BLaER1 (cell line): Measurements from ENCODE around the gene FBXO7.

Experiments used
- H3K27ac ChIP-seq: shearing (Covaris generic); formaldehyde crosslinking; 2 replicates; pipeline ENCODE4 v1.8.1; 2022
- H3K27me3 ChIP-seq: shearing (Covaris generic); formaldehyde crosslinking; 2 replicates; pipeline ENCODE4 v1.8.1; 2022
- H3K36me3 ChIP-seq: shearing (Covaris generic); formaldehyde crosslinking; 2 replicates; pipeline ENCODE4 v1.8.1; 2022
- H3K4me1 ChIP-seq: shearing (Covaris generic); formaldehyde crosslinking; 2 replicates; pipeline ENCODE4 v1.8.1; 2022
- H3K4me2 ChIP-seq: shearing (Covaris generic); formaldehyde crosslinking; 2 replicates; pipeline ENCODE4 v1.8.1; 2022
- H3K4me3 ChIP-seq: shearing (Covaris generic); formaldehyde crosslinking; 2 replicates; pipeline ENCODE4 v1.8.1; 2022
- H3K9ac ChIP-seq: shearing (Covaris generic); formaldehyde crosslinking; 2 replicates; pipeline ENCODE4 v1.8.1; 2022
- H3K9me3 ChIP-seq: shearing (Covaris generic); formaldehyde crosslinking; 2 replicates; pipeline ENCODE4 v1.8.1; 2022
- H4K20me1 ChIP-seq: shearing (Covaris generic); formaldehyde crosslinking; 2 replicates; pipeline ENCODE4 v1.8.1; 2022
- Cebpa-rat ChIP-seq: shearing (Covaris generic); IDR thresholded peaks from 2 replicates; pipeline ENCODE4 v1.8.1; 2022

The FBXO7 gene

DNA sequence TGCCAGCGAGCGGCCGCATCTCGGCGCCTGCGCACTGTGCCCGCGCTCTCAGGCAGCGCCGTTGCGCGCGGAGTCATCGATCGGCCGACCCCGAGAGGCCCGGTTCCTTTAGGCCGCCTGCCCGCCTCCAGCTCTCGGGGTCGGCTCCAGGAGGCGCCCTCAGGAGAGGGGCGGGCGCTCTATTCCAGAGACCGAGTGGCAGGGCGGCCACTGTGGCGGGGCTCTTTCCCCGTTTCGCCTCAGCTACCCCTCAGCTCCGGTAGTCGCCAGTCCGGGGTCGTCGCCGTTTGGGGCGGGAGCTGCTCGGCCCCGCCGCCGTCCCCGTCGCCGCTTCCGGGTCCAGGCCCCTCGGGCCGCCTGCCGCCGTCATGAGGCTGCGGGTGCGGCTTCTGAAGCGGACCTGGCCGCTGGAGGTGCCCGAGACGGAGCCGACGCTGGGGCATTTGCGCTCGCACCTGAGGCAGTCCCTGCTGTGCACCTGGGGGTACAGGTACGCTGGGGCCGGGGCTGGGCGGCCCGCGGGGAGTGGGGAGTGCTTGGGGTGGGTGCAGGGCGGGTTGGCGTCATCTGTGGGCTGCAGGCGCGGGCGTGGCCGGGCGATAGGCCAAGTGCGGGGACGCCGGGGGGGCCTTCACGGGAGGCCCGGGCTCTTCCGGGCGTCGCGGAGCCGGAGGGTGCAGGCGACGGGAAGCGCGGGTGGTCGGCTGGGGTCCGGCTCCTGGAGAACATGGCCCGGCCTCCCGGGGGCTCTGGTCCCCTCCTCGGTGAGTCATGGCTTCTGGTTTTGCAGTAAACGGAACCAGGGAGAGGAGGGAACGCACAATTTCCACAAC lies at the start of gene FBXO7:
Gene FBXO7 (plus strand): TSS at position 177 of the 833 bp plus-strand sequence. CDS start 192 bp downstream, at position 369.
- TF ChIP-seq Cebpa-rat: no peak
- Histone ChIP-seq H3K27ac (peak within 1 kb of the TSS; percentile 96), H3K9ac (peak within 1 kb of the TSS; percentile 90)

GRCh38 chr22:32426881-32427280 lies 47.7 kb upstream of the FBXO7 start:
- TF ChIP-seq Cebpa-rat: no peak
- Histone ChIP-seq H4K20me1 (no peaks in the 10 kb centered on the region), H3K4me2 (no peak overlapping the region), H3K9me3 (no peaks in the 10 kb centered on the region), H3K4me1 (no peaks in the 10 kb centered on the region), H3K4me3 (no peak overlapping the region), H3K27ac (no peak overlapping the region), H3K27me3 (no peaks in the 10 kb centered on the region), H3K9ac (no peak overlapping the region), H3K36me3 (no peaks in the 10 kb centered on the region)

More for the DNA sequence above, at the start of gene FBXO7:
- Histone ChIP-seq H4K20me1 (peaks cover 44% of the 10 kb centered on the region), H3K27me3 (no peaks in the 10 kb centered on the region), H3K4me3 (peak within 1 kb of the TSS; percentile 81), H3K4me1 (peaks cover 37% of the 10 kb centered on the region), H3K4me2 (peak within 1 kb of the TSS; percentile 95), H3K36me3 (peaks cover 15% of the 10 kb centered on the region), H3K9me3 (no peaks in the 10 kb centered on the region)

DNA sequence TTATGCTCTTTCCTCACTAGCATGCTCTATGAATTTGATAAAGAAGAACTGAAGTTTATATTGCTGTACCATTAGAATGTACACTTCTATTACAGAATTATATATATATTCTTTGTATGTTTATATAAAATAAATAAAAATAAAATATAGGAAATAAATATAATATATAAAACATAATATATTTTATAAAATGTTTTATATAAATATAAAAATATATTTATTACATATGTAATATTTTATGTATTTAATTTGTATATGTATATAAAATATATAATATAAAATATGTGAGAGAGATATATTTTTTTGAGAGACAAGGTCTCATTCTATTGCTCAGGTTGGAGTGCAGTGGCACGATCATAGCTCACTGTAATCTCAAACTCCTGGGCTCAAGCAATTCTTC lies 44.3 kb upstream of the FBXO7 start:
- H3K36me3 ChIP-seq: no peaks in the 10 kb centered on the region
- H4K20me1 ChIP-seq: no peaks in the 10 kb centered on the region
- H3K9me3 ChIP-seq: no peaks in the 10 kb centered on the region
- H3K4me3 ChIP-seq: no peak overlapping the region
- no peak overlapping the region for H3K9ac ChIP-seq
- H3K27me3 ChIP-seq: no peaks in the 10 kb centered on the region
- no peak for TF ChIP-seq Cebpa-rat
- H3K27ac ChIP-seq: no peak overlapping the region
- no peaks in the 10 kb centered on the region for H3K4me1 ChIP-seq
- no peak overlapping the region for H3K4me2 ChIP-seq

DNA sequence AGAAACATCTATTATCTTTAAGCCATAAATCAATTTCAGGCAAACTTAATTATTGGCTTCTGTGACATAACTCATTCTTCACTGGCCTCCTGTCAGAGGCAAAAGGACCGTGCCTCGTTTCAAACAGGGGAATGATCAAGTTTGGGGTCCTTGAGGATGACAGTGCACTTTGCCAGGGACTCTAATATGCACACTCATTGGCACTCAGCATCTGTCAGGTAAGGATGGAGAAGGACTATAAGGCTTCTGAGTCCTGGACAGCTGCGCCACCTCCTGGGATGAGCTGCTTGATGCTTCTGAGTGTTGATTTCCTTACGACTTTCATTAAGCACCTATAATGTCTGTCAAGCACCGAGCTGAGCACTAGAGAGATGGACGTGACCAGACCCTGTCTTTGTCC lies 30.5 kb upstream of the FBXO7 start:
- Histone ChIP-seq H3K4me1 (no peaks in the 10 kb centered on the region), H3K27ac (no peak overlapping the region), H3K27me3 (no peaks in the 10 kb centered on the region), H3K9ac (no peak overlapping the region), H3K9me3 (no peaks in the 10 kb centered on the region), H3K4me3 (no peak overlapping the region), H4K20me1 (no peaks in the 10 kb centered on the region), H3K4me2 (no peak overlapping the region), H3K36me3 (no peaks in the 10 kb centered on the region)
- no peak for TF ChIP-seq Cebpa-rat

- Histone ChIP-seq H3K36me3 (no peaks in the 10 kb centered on the region), H3K9ac (no peak overlapping the region), H3K4me1 (no peaks in the 10 kb centered on the region), H3K27me3 (no peaks in the 10 kb centered on the region), H3K4me3 (no peak overlapping the region), H3K4me2 (no peak overlapping the region), H3K27ac (no peak overlapping the region), H3K9me3 (no peaks in the 10 kb centered on the region), H4K20me1 (no peaks in the 10 kb centered on the region)
- TF ChIP-seq Cebpa-rat: no peak
Observed at GRCh38 chr22:32446321-32446720, 28.3 kb upstream of the FBXO7 start.

DNA sequence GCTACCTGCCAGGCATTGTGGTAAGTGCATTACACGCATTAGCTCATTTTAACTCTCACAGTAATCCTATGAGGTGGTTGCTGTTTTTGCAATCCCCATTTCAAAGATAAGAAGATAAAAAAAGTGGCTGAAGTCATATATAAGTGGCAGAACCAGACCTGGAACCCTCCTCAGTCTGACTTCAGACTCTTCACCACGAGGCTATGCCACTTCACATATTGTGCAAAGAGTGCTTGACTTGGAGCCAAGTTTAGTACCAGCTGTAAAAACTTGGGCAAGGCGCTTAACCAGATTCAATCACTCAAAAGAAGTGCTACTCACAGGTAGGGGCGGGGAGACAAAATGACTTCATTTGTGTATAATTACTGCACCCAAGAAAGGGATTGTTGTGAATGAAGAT lies 25.6 kb upstream of the FBXO7 start:
- no peak overlapping the region for H3K4me3 ChIP-seq
- no peak overlapping the region for H3K27ac ChIP-seq
- no peaks in the 10 kb centered on the region for H3K27me3 ChIP-seq
- no peaks in the 10 kb centered on the region for H3K36me3 ChIP-seq
- no peak for TF ChIP-seq Cebpa-rat
- no peaks in the 10 kb centered on the region for H3K9me3 ChIP-seq
- H3K4me1 ChIP-seq: no peaks in the 10 kb centered on the region
- no peak overlapping the region for H3K9ac ChIP-seq
- no peak overlapping the region for H3K4me2 ChIP-seq
- no peaks in the 10 kb centered on the region for H4K20me1 ChIP-seq

GRCh38 chr22:32457031-32457430 lies 17.6 kb upstream of the FBXO7 start:
- no peaks in the 10 kb centered on the region for H3K36me3 ChIP-seq
- H3K9me3 ChIP-seq: no peaks in the 10 kb centered on the region
- H3K4me3 ChIP-seq: no peak overlapping the region
- no peaks in the 10 kb centered on the region for H4K20me1 ChIP-seq
- no peaks in the 10 kb centered on the region for H3K27me3 ChIP-seq
- TF ChIP-seq Cebpa-rat: no peak
- no peak overlapping the region for H3K9ac ChIP-seq
- H3K4me2 ChIP-seq: no peak overlapping the region
- H3K4me1 ChIP-seq: peaks cover 8% of the 10 kb centered on the region; the same call in 1 of the 2 replicates
- no peak overlapping the region for H3K27ac ChIP-seq

DNA sequence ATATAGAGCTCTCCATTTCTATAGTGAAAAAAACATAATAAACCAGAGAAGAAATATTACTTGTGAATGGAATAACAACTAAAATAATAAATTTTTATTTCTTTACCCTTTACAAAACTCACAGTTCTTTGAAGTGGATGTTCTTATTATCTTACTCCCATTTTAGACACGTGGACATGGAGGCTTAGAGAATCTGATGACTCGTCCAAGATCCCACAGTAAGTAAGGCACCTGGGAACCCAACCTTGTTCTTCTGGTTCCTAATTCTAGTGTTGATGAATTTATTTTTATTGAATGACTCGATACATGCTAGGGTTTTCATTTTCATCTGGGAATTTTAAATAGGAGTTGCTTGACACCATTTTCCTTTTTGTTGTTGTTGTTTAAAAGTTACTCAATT lies 12.2 kb upstream of the FBXO7 start:
- Histone ChIP-seq H3K36me3 (no peaks in the 10 kb centered on the region), H3K4me3 (no peak overlapping the region), H3K27ac (no peak overlapping the region), H4K20me1 (no peaks in the 10 kb centered on the region), H3K4me1 (peaks cover 8% of the 10 kb centered on the region; the same call in 1 of the 2 replicates), H3K9me3 (no peaks in the 10 kb centered on the region), H3K27me3 (no peaks in the 10 kb centered on the region), H3K9ac (no peak overlapping the region), H3K4me2 (no peak overlapping the region)
- no peak for TF ChIP-seq Cebpa-rat

- no peak for TF ChIP-seq Cebpa-rat
- no peaks in the 10 kb centered on the region for H3K9me3 ChIP-seq
- H3K27me3 ChIP-seq: no peaks in the 10 kb centered on the region
- no peak overlapping the region for H3K4me2 ChIP-seq
- peaks cover 2% of the 10 kb centered on the region; the same call in 1 of the 2 replicates for H3K4me1 ChIP-seq
- H3K27ac ChIP-seq: no peak overlapping the region
- no peak overlapping the region for H3K9ac ChIP-seq
- H3K36me3 ChIP-seq: no peaks in the 10 kb centered on the region
- H4K20me1 ChIP-seq: no peaks in the 10 kb centered on the region
- no peak overlapping the region for H3K4me3 ChIP-seq
Observed at GRCh38 chr22:32465661-32466060, 8.9 kb upstream of the FBXO7 start.

DNA sequence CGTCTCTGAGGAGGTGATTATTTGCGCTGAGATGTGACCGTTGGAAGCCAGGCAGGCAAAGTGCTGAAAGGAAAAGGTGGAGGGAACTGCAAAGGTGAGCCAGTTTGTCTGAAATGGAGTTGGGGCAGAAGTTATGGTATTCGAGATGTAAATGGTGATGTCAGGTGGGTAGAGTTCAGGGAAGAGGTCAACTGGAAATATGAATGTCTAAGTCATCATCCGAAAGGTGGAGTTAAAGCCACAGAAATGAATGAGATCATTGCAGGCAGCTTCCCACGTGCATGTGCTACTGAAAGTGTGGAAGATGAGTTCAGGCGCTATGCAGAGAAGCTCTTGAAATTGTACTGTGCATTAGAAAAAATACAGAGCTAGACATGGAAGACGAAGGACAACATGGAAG lies 8.1 kb upstream of the FBXO7 start:
- no peaks in the 10 kb centered on the region for H3K4me1 ChIP-seq
- H3K36me3 ChIP-seq: no peaks in the 10 kb centered on the region
- H3K9ac ChIP-seq: no peak overlapping the region
- no peak overlapping the region for H3K4me2 ChIP-seq
- no peak for TF ChIP-seq Cebpa-rat
- H3K27me3 ChIP-seq: no peaks in the 10 kb centered on the region
- no peak overlapping the region for H3K4me3 ChIP-seq
- H4K20me1 ChIP-seq: no peaks in the 10 kb centered on the region
- no peak overlapping the region for H3K27ac ChIP-seq
- no peaks in the 10 kb centered on the region for H3K9me3 ChIP-seq
